Measurements from ENCODE around the gene DENND6B.
A peak's percentile ranks its signal among the peaks of the same experiment; 100 is the strongest.

The DENND6B gene

GRCh38 chr22:50260434-50260800 lies 66.4 kb downstream of the DENND6B start:
- peak overlapping the region; percentile 57 for H3K4me3 ChIP-seq (ENCODE audit: low read depth, low read length)
- no peak for TF ChIP-seq CTCF (IDR thresholded peaks at IDR 0.05; ENCODE audit: low read depth, low read length)
- TF ChIP-seq MYC (IDR thresholded peaks at IDR 0.05; ENCODE audit: low read depth, low read length): no peak
- TF ChIP-seq MAX (IDR thresholded peaks at IDR 0.05; ENCODE audit: low read depth, low read length): no peak
- no peak for TF ChIP-seq POLR2A (IDR thresholded peaks at IDR 0.05; ENCODE audit: extremely low read depth, insufficient read length)
- peak; percentile 35 for DNase-seq (ENCODE audit: low read depth)

GRCh38 chr22:50259302-50259701 lies 67.5 kb downstream of the DENND6B start:
- no peak overlapping the region for H3K4me3 ChIP-seq (ENCODE audit: low read depth, low read length)
- DNase-seq (ENCODE audit: low read depth): no peak
- no peak for TF ChIP-seq POLR2A (IDR thresholded peaks at IDR 0.05; ENCODE audit: extremely low read depth, insufficient read length)
- no peak for TF ChIP-seq MAX (IDR thresholded peaks at IDR 0.05; ENCODE audit: low read depth, low read length)
- no peak for TF ChIP-seq MYC (IDR thresholded peaks at IDR 0.05; ENCODE audit: low read depth, low read length)
- TF ChIP-seq CTCF (IDR thresholded peaks at IDR 0.05; ENCODE audit: low read depth, low read length): no peak
